D721Med (cell line): ENCODE data around the gene FBXO24.
"Not testable (repeated sequence)": the region's sequence is repeated elsewhere in the genome, so short reads cannot be mapped to it uniquely, and the experiment has no call there.

Experiments
- DNase-seq: peaks from one replicate; pipeline ENCODE4 v3.0.0; 2011; ENCODE audit warnings: low spot score; ENCODE audit not compliant: insufficient read length
- FAIRE-seq: peaks from 2 replicates; lab custom pipeline; 2011; peaks lifted over from hg19 to GRCh38; lab: Jason Lieb, UNC
- TF ChIP-seq, protein P1 (sequence below): IDR thresholded peaks from 2 replicates; pipeline ENCODE4 v1.5.1; 2012; ENCODE audit warnings: mild to moderate bottlenecking, control low read depth; ENCODE audit not compliant: insufficient read depth; ENCODE audit errors: missing control alignments

The FBXO24 gene

DNA sequence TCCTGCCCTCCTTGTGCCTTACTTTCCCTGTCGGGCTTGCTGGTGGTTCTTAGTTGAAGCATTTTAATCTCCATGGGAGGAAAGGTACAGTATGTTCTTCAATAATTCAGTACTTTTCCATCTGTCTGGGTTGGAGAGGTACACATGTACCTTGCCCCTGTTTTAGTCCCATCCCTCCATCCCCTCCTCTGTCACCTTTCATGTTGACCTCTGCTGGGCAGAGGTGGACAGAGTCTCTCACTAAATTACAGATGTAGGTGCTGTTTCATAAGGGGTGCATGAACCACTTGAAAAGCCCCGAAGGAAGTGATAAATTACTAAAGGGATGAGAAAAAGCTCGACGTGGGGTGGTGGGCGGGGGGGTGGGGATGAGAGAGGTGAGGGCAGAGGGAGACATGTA is 41.7 kb upstream of the FBXO24 start:
- FAIRE-seq: no peak
- no peak for DNase-seq
- TF ChIP-seq, protein P1, sequence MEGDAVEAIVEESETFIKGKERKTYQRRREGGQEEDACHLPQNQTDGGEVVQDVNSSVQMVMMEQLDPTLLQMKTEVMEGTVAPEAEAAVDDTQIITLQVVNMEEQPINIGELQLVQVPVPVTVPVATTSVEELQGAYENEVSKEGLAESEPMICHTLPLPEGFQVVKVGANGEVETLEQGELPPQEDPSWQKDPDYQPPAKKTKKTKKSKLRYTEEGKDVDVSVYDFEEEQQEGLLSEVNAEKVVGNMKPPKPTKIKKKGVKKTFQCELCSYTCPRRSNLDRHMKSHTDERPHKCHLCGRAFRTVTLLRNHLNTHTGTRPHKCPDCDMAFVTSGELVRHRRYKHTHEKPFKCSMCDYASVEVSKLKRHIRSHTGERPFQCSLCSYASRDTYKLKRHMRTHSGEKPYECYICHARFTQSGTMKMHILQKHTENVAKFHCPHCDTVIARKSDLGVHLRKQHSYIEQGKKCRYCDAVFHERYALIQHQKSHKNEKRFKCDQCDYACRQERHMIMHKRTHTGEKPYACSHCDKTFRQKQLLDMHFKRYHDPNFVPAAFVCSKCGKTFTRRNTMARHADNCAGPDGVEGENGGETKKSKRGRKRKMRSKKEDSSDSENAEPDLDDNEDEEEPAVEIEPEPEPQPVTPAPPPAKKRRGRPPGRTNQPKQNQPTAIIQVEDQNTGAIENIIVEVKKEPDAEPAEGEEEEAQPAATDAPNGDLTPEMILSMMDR: no peak

DNA sequence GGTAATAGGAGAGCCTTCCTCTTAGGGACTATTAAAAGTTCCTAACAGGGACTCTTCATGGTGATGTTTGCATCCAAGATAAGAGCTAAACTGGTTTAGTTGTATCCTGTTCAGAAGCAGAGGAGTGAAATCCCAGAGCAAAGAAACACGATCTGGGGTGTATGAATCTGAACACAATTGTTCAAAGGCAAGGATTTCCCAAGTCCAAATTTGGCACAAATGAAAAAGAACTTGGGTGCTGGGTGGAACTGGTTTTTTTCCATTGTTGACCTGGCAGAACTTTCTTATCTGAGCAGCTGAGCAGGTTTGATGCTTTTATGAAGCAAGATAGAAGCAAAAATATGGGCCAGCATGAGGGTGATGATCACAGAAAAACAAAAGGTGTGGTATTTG is 41.2 kb upstream of the FBXO24 start:
- no peak for DNase-seq
- FAIRE-seq: no peak
- TF ChIP-seq, protein P1: no peak

DNA sequence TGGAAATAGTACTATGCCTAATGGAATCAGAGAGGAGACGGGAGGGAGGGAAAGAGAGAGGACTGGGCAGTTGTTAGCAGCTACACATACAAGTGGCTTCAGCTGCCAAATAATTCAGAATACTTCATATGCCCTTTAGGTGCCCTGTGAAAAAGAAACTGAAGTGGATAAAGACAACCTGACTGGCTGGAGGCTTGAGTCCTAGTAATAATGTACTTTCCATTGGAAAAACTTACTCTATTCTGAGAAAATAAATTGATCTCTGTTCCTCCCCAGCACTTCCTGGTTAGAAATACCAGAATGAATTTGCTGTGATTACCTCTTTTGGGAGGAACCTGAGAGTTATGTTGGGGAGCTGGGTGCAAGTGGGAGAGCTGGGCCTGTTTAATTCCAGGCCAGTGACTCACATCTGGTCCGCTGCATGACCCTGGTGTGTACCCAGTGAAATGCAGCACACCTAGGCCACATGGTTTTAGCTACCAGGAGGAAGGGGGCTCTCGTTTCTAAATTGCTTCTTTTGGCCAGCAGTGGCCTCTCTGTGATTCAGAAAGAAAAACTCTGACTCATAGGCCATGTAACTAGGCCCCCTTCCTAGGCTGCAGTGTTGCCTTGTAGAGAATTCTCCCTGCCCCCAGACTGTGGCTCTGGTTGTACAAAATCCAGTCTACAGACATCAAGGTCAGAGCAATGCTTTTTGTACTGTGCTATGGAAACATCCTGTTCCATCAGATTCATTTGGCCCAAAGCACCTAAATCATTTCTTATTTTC is 40.6 kb upstream of the FBXO24 start:
- FAIRE-seq (no peak), DNase-seq (no peak)
- TF ChIP-seq, protein P1: no peak

DNA sequence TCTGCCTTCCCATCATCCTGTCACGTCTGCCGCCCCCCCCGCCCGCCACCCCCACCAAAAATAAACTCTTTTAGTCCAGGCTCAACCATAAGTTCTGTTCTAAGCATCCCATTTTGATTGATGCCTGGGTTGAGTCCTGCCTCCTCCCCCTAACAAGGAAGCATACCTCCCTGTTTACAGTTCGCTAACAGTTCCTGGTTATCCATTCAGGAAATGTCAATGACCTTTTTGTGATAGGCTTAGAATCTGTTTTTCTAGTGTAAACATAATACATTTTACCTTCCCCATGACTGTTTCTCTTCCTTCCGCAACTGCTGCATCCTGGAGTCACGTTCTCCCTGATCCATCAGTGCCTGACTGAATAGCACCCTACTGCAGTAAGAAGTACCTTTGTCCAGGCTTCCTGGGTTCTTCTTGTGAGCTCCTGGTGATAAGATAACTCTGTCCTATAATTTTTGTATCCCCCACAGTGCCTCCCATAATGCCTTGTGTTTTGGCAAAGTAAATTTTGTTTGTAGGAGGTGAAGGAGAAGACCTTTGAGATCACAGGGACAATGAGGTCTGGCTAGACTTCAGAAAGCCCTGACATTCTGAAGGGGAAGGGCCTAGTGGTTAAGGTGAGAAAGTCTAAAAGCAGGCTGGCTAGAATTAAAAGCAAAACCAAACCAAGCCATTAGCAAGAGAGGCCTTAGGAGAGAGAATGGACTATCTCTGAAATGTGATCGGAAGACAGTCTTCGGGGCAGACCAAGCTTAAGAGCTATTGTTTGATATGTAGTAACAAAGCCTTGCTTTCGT is 39.8 kb upstream of the FBXO24 start:
- FAIRE-seq (no peak), DNase-seq (no peak)
- TF ChIP-seq, protein P1: no peak

DNA sequence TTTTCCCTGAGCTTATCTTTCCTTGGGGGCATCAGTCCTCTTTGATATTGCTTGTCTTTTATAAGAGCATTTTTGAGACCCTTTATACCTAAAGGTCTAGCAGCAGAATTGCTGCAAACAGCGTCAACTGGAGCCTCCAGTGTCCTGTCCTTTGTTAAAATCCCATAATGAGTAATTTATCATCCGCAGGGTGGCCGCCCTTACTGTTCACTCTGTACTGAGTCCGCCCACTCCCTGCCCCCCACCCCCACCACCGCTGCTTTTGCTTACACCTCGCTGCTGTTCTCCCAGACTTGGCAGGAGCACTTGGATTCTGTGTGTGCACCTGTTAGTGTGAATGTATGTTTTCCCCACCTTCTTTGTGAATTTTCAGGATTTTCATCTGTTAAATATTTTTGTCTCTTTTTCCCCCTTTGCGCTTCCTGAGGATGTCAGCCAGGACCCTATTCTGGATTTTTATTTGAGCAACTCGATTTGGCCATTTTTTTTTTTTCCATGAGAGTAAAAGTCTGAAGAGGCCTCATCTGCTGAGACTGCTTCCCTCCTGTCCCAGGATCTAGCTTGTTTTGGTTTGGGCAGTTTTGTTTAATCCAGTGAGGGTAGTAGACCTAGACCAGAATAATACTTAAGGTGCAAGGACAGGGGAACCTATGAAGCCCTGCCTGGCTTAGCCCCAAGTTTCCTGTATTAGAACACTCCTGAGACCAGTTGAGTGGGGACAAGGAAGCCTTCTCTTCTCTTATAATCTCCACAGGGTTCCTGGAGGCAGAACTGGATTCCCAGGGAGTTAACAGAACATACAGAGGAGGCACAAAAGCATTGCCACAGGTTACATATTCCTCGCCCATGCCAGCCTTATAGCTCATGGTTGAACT is 39.0 kb upstream of the FBXO24 start:
- FAIRE-seq (no peak), DNase-seq (no peak)
- TF ChIP-seq, protein P1: no peak

DNA sequence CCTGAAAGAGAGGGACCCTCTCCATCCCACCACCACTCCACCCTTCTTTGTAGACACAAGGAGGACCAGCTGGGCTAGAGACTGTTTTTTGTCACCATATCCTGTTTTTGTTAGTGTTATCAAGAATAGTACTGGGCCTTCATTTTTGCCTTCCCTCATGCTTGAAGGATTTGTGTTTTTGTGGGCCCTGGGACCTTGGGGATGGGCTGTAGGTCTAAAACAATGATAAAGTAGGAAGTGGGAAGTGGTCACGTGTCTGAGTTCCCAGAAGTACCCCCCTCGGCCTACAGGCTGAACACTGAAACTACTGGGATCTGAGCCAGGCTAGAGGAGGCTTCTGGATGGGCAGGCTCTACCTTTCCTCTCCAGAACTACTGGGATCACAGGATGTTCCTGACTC is 38.3 kb upstream of the FBXO24 start:
- no peak for DNase-seq
- TF ChIP-seq, protein P1: no peak
- FAIRE-seq: no peak

DNA sequence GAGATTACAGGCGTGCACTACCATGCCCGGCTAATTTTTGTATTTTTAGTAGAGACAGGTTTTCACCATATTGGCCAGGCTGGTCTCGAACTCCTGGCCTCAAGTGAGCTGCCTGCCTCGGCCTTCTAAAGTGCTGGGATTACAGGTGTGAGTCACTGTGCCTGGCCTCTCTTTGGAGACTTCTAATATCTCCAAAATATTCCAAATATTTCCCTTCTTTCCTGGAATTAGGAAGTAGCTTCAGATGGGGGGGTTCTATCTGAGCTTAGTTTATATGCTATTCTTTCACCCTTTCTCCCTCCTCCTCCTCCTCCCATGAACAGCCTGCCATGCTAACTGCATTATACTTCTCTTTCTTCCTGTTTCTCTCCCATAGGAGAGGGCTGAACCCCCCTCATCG is 37.7 kb upstream of the FBXO24 start:
- DNase-seq: not testable (repeated sequence)

More for the DNA sequence above, 37.7 kb upstream of the FBXO24 start:
- not testable (repeated sequence) for FAIRE-seq
